Inflammatory macrophage (primary cell): ENCODE results near the gene TEPSIN.

Source experiments
- DNase-seq, 2 donors: peaks; one replicate each; pipeline ENCODE4 v3.0.0-alpha.2; 2020 to 2022

TEPSIN gene

DNA sequence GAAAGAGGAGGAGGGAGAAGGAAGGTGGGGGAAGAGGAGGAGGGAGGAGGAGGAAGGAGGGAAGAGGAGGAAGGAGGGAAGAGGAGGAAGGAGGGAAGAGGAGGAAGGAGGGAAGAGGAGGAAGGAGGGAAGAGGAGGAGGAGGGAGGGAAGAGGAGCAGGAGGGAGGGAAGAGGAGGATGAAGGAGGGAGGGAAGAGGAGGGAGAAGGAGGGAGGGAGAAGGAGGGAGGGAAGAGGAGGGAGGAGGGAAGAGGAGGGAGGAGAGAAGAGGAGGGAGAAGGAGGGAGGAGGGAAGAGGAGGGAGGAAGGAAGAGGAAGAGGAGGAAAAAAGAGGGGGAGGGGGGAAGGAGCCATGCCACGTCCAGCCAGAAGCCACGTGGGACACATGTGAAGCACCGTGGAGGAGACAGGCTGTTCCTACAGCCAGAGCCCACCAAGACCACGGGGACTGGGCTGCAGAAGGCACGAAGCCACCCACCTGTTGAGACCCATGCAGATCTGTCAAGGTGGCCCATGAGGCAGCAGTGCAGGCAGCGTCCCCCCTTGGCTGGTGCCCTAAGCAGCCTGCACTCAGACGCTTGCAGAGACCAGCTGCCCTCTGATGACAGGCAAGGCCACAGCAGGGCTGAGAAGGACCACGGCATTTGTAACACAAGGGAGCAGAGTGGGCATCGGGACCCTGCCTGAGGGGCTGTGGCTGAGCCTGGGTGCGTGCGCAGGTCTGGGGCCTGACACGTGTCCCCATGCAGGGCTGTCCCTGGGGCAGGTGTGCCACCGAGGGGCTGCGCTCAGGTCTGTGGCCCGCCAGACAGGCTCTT lies 10.6 kb upstream of the TEPSIN start:
- DNase-seq, result no peak

DNA sequence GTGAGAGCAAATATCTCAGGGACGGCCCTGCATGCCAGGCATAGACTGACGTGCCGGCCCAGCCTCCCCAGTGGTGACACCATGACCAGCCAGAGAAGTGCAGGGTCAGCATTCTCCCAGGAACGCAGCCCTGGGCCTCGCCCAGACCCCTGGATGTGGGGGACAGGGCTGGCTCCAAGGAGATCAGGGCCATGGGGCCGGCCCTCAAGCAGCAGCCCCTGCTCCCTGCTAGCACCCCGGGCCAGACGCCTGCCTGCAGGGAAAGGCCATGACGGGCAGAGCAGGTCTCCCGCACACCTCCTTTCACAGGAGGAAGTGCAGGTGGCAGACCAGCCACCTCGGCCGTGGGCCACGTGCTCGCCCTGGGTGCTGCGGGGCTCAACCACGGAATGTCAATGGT lies 9.8 kb upstream of the TEPSIN start:
- DNase-seq, result no peak

DNA sequence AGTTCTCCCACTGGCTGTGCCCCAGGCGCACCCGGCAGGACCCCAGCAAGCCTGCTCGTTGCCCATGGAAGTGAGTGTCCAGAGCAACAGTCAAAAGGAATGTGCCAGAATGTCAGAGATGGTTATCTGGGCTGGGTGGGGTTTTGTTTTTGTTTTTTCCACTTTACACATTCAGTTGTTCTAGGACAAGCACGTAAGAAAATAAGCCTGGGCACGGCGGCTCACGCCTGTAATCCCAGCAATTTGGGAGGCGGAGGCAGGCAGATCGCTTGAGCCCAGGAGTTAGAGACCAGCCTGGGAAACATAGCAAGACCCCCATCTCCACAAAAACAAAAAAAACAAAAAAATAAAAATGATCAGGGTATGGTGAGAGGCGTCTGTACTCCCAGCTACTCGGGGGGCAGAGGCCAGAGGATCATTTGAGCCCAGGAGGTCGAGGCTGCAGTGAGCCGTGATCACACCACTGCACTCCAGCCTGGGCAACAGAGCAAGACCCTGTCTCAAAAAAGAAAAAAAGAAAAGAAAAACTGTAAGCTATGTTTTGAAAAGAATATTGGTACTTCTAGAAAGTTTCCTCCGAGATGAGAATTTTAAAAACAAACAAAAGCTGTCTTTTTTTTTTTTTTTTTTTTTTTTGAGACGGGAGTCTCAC lies 8.6 kb upstream of the TEPSIN start:
- DNase-seq, result no peak

DNA sequence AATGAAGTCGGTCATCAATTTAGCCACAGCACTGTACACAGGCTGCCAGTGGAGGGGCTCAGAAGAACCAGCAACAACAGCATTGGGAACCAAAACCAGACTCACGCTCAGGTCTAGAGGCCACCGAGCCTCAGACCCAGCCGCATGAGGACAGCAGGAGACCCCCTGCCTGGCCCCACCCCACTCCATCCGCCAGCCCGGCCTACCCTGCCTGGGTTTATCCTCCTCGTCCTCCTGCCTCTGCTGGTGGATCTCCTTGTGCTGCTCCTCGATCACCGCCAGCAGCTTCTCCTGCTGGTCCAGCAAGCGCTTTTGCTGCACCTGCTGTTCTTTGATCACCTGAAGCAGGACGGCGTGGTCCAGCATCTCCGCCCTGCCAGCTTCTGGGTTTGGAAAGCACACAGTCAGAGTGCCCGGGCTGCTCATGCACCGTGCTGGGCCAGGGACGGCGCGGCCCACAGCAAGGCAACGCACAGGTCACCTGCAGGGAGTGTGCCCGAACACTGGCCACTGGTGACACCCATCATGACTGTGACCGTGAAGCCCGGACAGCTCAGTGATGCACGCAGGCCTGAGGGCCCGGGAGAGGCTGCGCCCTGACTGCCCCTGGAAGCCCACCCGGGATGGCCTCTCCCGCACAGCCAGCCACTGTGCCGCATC lies 8.0 kb upstream of the TEPSIN start:
- no peak for DNase-seq

DNA sequence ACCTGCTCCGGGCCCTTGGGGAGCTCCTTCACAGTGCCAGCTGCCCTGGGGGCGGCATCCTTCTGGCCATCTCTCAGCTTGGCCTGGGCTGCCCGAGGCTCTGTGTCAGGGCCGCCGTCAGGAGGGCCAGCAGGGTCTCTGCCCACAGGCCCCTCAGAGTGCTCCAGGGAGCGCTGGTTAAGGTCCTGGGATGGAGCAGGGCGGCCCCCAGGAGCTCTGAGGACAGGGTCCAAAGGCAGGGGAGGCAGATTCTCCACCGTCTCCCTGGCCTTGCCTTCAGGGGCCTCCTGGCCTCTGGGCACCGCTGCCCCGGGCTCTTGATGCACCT lies 7.5 kb upstream of the TEPSIN start:
- DNase-seq, result no peak

DNA sequence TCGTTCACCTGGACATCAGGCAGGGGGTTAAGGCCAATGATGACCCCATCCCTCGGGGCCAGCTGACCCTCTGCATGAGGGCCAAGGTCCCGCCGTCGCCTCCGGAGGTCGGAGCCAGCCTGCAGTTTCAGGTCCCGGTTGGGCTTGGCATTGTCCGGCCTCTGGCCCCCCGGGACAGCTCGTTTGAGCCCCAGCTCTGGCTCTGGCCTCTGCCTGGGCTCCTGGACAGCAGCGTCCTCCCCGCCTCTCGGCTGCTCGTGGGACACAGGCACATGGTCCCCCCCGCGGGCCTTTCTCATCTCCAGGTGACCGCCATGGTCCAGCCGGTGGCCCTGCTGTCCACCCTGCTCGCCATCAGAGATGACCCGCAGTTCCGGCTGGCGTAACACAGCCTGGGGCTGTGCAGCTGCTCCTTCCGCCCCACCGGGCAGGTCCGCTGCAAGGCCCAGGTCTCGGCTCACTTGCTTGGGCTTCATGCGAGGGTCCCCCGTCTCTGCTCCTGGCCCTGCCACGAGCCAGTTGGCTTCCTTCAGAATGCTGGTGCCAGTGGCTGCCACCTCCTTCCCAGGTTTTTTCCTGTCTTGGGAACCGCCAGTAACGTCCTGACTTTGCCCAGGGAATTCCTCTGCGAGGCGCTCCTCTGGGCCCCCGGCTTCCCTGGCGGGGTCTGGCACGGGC lies 6.9 kb upstream of the TEPSIN start:
- no peak for DNase-seq

DNA sequence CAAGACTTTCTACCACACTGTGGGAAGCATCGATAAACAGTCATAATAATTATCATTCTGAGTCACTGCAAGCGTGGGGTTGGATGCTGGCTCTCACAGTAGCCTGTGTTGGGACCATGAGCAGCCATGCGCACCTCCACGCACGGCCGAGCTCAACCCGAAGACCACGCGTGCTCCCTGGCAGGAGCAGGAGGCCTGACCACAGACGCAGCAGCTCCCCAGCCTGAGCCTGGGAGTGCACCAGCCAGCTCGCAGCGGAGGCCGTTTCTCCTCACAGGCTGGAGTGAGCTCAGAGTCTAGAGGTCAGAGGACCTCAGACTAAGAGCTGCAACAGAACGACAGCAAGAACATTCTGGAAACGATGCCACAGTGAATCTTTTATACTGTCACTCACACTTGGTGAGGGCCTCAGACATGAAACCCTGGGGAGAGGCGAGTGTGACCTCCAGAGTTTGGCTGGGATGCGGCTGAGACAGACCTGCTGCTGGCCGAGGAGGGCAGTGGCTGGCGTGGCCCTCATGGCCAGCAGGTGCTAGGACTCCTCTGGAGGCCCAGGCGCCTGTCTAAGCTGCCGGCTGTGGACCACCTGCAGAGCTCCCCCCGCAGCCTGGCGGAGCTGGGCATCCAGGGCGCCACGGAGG lies 6.3 kb upstream of the TEPSIN start:
- DNase-seq, result no peak

DNA sequence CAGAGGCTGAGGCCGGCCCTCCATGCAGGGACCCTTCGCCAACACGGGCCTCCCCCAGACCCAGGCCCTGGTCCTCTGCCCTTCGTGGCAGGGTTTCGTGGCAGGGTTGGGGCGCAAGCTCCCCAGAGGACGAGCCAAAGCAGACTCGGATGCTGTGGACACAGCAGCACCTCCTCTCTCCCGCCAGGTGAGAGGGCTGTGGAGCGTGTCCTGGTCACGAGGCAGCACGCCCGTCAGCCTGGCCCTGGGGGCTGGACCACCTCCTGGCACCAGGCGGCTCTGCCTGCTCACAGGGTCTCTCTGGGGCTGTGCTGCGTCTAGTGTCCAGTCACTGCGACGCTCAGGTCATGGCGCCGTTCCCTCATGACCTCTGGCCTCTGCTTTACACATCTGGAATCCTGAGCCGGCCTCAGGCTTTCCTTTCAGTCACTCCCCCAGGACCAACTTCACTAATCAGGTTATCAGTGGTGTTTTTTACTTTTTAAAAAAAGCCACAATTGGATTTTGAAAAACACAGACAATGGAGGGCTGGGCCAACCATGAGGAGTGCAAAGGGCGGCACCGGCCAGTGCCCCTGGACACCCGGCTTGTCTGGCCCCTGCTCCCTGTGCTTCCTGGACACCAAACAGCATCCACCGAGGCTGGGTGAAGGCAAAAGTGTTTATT lies 5.6 kb upstream of the TEPSIN start:
- no peak for DNase-seq

DNA sequence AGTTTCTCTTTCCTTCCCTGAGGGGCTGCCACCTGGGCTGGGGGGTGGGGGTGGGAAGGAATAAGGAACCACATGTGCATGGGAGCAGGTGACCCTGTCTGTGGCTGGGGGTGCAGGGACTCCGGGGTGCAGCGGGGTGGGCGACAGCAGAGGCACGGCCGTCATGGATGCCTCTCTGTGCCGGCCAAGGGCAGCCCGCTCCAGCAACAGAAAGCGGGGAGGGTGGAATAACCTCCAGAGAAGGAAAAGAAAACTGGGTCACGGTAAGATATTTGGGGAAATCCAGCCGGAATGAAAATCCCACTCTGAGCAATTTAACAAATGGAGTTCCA lies 4.4 kb upstream of the TEPSIN start:
- DNase-seq, result no peak

DNA sequence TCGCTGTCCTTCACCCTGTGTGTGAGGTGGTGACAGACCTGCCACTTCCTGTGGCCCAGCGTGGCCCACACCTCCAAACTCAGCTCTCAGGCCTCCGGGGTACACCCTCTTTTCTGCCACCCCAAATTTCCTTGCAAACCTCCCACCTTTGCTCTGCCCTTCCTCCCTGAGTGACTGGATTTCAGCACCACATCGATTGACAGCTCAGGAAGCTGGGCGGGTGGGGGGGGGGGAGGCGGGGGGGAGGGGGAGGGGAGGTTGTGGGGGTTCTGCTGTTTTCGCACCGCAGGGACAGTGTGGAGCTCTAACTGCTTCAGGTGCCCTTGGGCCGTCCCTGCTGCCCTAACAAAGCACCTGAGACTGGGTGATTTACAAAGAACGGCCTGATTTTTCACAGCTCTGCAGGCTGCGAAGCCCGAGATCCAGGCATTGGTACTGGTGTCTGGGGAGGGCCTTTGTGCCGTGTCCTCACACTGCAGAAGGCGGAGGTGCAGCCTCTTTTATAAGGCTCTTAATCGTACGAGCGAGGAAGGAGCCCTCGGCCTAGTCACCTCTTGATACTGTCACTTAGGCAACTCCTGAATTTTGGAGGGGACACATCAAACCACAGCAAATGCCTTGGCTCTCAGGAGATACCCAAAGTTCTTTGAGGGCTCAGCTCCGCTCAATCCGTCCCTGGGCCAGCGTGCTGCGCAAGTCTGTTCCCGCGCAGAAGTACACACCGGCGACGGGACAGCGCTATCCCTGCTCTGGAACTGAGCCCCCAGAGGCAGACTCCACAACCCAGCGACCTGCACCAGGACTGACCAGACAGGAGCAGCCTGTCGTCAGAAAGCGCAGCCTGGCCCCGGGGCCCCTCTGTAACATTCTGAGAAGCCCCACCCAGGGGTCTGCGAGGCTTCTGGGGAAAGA lies 3.8 kb upstream of the TEPSIN start:
- no peak for DNase-seq

DNA sequence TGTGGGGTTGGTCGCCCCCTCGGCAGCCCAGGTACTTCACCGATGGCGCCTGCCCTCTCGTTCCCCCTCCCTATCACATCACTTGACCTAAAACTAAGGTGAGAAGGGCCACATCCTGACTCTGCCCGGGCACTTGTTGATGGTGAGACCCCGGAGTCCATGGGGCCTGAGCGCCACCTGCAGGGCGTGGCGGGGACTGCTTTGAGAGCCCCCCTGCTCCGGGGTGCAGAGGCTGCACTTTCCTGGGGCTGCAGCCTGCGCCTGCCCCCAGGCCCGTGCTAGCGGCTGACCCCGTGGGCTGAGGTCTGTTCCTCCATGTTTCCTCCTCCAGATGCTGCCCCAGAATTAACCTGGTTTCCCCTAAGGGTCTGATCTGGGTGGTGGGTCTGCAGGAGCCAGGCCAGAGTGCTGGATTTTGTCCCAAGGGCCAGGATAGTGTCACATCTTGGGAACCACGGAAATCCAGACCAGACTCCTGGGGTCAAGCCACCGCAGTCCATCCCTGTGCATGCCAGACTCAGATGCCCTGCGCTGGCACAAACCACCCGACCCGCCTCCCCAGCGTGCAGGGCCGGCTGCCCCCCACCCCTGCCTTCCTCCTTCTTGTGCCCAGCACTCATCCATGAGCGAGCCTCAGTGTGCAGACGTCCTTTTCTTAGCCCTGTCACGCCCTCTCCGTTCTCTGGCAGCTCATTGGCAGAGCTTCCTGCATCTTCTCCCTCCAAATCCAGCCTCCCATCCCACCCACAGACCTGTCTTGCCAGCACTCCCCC lies 3.0 kb upstream of the TEPSIN start:
- DNase-seq, result peak; percentile 45 to 47

DNA sequence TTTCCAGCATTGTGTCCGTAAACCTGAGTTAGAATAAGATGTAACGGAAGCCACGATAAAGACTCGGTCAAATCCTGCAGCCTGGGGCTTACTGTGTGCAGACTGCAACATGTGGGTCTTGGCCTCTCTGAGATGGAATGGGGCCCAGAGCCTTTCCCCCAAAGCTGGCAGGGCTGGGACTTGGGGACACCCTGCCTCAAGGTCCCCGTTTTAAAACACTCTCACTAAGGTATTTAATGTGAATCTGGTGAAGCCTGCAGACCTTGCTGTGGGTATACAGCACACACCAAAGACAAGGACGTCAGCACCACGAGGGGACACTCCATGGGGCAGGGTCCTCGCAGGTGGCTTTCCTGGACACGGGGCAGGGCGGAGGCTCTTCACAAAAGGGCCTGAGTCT lies 2.3 kb upstream of the TEPSIN start:
- no peak for DNase-seq

DNA sequence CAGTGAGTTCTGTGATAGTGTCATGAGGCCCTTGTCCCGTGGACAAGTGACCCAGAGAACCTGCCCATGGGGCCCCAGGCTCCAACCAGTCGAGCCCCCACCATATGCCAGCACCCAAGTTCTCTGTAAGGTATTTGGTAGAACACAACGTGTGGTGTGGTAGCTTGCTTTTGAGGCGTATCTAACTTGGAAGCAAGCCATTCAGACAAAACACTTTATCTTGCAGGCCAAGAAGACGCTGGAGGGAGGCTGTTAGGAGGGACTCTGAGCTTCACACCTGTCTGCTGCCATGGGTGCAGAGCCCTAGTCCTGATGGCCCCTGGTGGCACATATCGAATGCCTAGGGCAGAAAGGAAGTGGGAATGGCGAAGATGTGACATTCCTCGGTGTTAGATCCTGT lies 1.9 kb upstream of the TEPSIN start:
- no peak for DNase-seq

DNA sequence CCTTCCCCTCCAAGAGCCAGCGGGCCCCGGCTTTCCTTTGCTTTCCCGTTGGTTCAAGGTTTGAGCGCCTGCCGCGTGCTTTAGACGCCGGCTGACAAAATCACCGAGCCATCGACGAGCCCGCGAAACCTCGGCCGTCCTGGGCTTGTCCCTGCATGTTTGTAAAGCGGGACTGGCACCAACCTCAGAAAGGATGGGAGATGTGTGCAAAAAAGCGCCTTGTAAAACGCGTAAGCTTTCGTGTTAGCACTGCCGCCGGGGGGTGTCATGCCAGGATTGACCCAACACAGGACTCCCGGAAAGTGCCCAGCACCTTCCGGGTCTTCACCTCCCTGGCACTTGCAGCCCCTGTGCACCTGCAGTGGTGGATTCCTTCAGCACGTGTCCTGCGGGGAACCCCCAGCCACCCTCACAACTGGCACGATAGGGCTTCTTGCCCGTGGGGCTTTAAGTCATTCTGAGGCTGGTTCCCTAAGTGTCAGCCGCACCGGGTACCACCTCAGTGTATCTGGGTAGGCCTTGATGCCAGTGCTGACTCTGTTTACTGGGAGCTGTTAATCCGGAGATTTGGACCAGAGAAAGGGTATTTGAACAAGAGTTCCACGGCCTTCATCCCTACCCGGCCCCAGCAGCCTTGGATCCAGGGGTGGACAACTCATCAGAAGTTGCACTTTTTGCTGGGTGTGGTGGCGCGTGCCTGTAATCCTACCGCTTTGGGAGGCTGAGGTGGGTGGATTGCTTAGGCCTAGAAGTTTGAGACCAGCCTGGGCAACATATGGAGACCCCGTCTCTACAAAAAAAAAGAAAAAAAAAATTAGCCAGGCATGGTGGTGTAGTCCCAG lies 1.1 kb upstream of the TEPSIN start:
- no peak for DNase-seq

DNA sequence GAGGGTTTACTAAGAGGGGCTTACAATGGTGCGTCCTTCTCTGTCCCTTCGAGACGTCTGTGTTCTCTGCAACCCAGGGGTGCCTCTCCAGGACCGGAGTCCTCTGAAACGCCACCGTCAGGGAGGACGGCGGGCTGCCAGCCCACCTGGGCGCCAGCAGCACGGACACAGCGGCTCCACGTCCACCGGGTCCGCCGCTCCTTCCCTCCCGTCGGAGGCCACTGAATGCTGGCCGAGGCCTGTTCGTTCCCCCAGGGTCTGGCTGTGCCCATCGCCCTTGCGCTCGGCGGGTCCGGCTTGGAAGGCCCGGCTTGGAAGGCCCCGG lies 403 bp downstream of the TEPSIN start:
- DNase-seq, result no peak

DNA sequence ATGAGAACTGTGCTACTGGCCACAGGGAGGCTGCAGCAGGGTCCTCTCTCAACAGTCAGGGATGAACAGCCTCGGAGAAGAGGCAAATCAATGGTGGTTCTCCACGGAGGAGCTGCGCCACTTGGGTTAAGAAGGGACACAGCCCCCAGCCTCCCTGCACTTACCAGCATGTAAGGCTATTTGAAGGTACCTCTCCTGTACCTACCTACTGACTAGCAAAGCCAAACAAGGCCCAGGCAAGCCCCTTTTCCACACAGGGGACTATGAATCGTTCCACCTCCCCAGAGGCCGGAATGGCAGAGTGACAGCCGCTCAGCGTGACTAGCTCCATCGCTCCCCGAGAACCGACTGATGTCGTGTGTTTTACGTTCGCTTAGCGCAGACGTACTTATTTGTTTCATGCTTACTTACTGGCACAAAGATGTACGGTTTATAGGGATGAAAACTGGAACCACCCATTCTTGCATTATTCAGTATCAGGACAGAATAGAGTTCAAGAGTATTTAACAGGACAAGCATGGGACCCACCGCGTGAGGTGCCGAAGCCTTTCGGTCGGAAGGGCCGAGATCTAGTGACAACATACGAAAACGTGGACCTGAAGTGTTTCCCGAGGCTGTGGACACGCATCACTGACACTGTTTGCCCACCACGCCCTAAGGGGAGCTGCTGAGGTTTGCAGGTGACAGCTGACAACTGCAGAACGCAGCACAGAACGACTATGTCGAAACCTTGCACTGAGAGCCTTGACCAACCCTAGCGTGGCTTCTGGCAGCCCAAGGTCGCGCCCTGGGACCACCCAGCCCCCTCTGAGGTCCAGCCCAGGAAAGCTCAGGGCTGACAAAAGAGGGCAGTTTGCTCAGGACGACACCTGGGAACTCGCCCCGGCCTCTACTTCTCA lies 1.0 kb downstream of the TEPSIN start:
- DNase-seq, result no peak

DNA sequence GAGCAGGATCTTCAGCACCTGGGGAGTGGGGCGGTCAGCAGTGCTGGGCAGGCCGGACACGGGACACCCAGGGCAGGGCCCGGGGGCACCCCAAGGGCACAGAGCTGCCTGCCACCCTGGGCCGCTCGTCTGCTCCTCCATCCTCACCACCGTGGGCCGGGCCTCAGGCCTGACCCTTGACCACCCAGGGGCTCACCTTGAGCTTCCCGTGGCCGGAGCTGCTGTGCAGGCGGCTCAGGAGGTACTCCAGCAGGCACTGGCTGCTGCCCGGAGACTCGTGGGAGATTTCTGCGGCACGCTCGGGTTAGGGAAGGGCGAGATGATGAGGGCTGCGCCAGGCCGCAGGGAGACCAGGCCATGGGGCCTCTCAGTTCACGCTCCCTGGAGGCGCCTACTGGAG lies 2.1 kb downstream of the TEPSIN start:
- DNase-seq, result no peak

DNA sequence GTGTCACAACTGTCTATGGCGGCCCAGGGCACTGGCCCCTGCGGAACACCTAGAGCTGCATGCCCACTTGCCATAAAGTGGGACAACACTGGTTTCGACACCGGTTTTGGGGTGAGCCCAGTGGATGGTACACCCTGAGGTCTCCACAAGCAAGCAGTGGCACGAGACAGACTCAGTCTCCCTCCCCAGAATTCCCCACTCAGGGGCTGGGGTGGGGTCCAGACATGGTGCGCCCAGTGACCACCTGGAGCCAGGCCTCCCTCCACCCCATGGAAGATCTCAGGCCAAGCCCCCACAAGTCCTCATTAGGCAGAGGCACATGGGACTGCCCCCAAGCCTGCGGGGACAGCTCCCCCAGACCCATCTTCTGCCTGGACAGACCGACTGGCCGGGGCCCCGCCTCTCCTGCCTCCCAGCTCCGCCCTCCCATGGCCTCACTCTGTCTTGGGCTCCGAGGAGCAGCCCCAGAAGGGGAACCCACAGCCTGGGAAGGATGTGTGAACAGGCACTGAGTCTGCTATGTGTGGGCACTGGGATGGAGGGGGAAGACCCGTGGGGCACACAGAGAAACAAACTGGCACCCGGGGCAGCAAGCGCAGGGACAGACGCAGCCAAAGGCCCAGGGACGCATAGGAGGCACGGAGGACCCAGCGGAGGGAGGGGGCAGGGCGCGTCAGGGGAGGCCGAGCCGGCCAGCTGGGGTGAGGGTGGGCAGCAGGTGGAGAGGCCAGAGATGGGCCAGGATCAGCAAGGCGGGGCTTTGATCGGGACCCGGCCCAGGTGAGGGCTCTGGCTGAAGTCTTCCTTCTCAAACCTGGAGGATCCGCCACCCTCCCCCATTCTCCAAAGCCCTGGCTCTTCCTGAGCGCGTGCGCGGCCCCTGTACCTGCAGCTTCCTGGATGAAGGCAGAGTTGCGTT lies 2.8 kb downstream of the TEPSIN start:
- no peak for DNase-seq
